ENCODE results near the gene VNN1. TPM values are rescaled to one million over a fixed set of nuclear protein-coding genes. Genes with fewer than 3 reads are reported as not detected.
"Not testable (repeated sequence)": the region's sequence is repeated elsewhere in the genome, so short reads cannot be mapped to it uniquely, and the experiment has no call there.

Gene VNN1
- total and polyA plus RNA-seq, 2 donors, result 0.33 to 2.2 TPM

- no peaks in the 10 kb centered on the region for H3K4me1 ChIP-seq (ENCODE audit: control insufficient read depth in 2 of 2, insufficient read depth in 2 of 2, low read length in 2 of 2)
- H3K4me3 ChIP-seq (ENCODE audit: low read length in 2 of 2), result no peak overlapping the region
- no peaks in the 10 kb centered on the region for H3K9me3 ChIP-seq (ENCODE audit: control insufficient read depth in 2 of 2, insufficient read depth in 1 of 2, low read length in 1 of 2)
- no peak for DNase-seq (ENCODE audit: low read depth in 6 of 9, low spot score in 9 of 9)
- H3K27me3 ChIP-seq (ENCODE audit: control insufficient read depth in 2 of 2, insufficient read depth in 1 of 2, low read length in 1 of 2), result no peaks in the 10 kb centered on the region
- WGBS, result 96% methylated on average over 3 of the region's 3 CpGs
- no peaks in the 10 kb centered on the region for H3K36me3 ChIP-seq (ENCODE audit: control insufficient read depth in 2 of 2, insufficient read depth in 2 of 2, low read length in 1 of 2)
- H3K27ac ChIP-seq (ENCODE audit: low read depth in 1 of 2, low read length in 1 of 2), result no peak overlapping the region
Observed at GRCh38 chr6:132708771-132709170, 5.1 kb downstream of the VNN1 start.

- Histone ChIP-seq H3K9me3 (ENCODE audit: control insufficient read depth in 2 of 2, insufficient read depth in 1 of 2, low read length in 1 of 2) (no peaks in the 10 kb centered on the region), H3K4me3 (ENCODE audit: low read length in 2 of 2) (no peak overlapping the region), H3K4me1 (ENCODE audit: control insufficient read depth in 2 of 2, insufficient read depth in 2 of 2, low read length in 2 of 2) (no peaks in the 10 kb centered on the region), H3K36me3 (ENCODE audit: control insufficient read depth in 2 of 2, insufficient read depth in 2 of 2, low read length in 1 of 2) (no peaks in the 10 kb centered on the region), H3K27me3 (ENCODE audit: control insufficient read depth in 2 of 2, insufficient read depth in 1 of 2, low read length in 1 of 2) (no peaks in the 10 kb centered on the region), H3K27ac (ENCODE audit: low read depth in 1 of 2, low read length in 1 of 2) (no peak overlapping the region)
- DNase-seq (ENCODE audit: low read depth in 6 of 9, low spot score in 9 of 9), result no peak
Observed at GRCh38 chr6:132708002-132708401, 5.9 kb downstream of the VNN1 start.

- H3K27ac ChIP-seq (ENCODE audit: low read depth in 1 of 2, low read length in 1 of 2); H3K36me3 ChIP-seq (ENCODE audit: control insufficient read depth in 2 of 2, insufficient read depth in 2 of 2, low read length in 1 of 2); H3K4me1 ChIP-seq (ENCODE audit: control insufficient read depth in 2 of 2, insufficient read depth in 2 of 2, low read length in 2 of 2); DNase-seq (ENCODE audit: low read depth in 6 of 9, low spot score in 9 of 9); H3K9me3 ChIP-seq (ENCODE audit: control insufficient read depth in 2 of 2, insufficient read depth in 1 of 2, low read length in 1 of 2); H3K4me3 ChIP-seq (ENCODE audit: low read length in 2 of 2); H3K27me3 ChIP-seq (ENCODE audit: control insufficient read depth in 2 of 2, insufficient read depth in 1 of 2, low read length in 1 of 2): not testable (repeated sequence)
- WGBS, result 95% methylated on average over 4 of the region's 4 CpGs
Observed at GRCh38 chr6:132706756-132707155, 7.1 kb downstream of the VNN1 start.

- Histone ChIP-seq H3K27me3 (ENCODE audit: control insufficient read depth in 2 of 2, insufficient read depth in 1 of 2, low read length in 1 of 2) (no peaks in the 10 kb centered on the region), H3K4me3 (ENCODE audit: low read length in 2 of 2) (no peak overlapping the region)
- DNase-seq (ENCODE audit: low read depth in 6 of 9, low spot score in 9 of 9), result no peak
Observed at GRCh38 chr6:132703936-132704335, 9.9 kb downstream of the VNN1 start.

GRCh38 chr6:132698608-132699007 lies 15.2 kb downstream of the VNN1 start:
- Histone ChIP-seq H3K4me1 (ENCODE audit: control insufficient read depth in 2 of 2, insufficient read depth in 2 of 2, low read length in 2 of 2) (no peaks in the 10 kb centered on the region), H3K36me3 (ENCODE audit: control insufficient read depth in 2 of 2, insufficient read depth in 2 of 2, low read length in 1 of 2) (no peaks in the 10 kb centered on the region), H3K4me3 (ENCODE audit: low read length in 2 of 2) (no peak overlapping the region), H3K27ac (ENCODE audit: low read depth in 1 of 2, low read length in 1 of 2) (no peak overlapping the region), H3K9me3 (ENCODE audit: control insufficient read depth in 2 of 2, insufficient read depth in 1 of 2, low read length in 1 of 2) (no peaks in the 10 kb centered on the region), H3K27me3 (ENCODE audit: control insufficient read depth in 2 of 2, insufficient read depth in 1 of 2, low read length in 1 of 2) (no peaks in the 10 kb centered on the region)
- WGBS, result 86% methylated on average over 1 of the region's 1 CpG
- no peak for DNase-seq (ENCODE audit: low read depth in 6 of 9, low spot score in 9 of 9)

More at GRCh38 chr6:132703936-132704335, 9.9 kb downstream of the VNN1 start:
- no peak overlapping the region for H3K27ac ChIP-seq (ENCODE audit: low read depth in 1 of 2, low read length in 1 of 2)
- no peaks in the 10 kb centered on the region for H3K4me1 ChIP-seq (ENCODE audit: control insufficient read depth in 2 of 2, insufficient read depth in 2 of 2, low read length in 2 of 2)
- H3K9me3 ChIP-seq (ENCODE audit: control insufficient read depth in 2 of 2, insufficient read depth in 1 of 2, low read length in 1 of 2), result no peaks in the 10 kb centered on the region
- no peaks in the 10 kb centered on the region for H3K36me3 ChIP-seq (ENCODE audit: control insufficient read depth in 2 of 2, insufficient read depth in 2 of 2, low read length in 1 of 2)

GRCh38 chr6:132695773-132696172 lies 18.1 kb downstream of the VNN1 start:
- H3K27me3 ChIP-seq (ENCODE audit: control insufficient read depth in 2 of 2, insufficient read depth in 1 of 2, low read length in 1 of 2), result no peaks in the 10 kb centered on the region
- 47% methylated on average over 1 of the region's 1 CpG for WGBS
- H3K27ac ChIP-seq (ENCODE audit: low read depth in 1 of 2, low read length in 1 of 2), result no peak overlapping the region
- no peaks in the 10 kb centered on the region for H3K4me1 ChIP-seq (ENCODE audit: control insufficient read depth in 2 of 2, insufficient read depth in 2 of 2, low read length in 2 of 2)
- no peak overlapping the region for H3K4me3 ChIP-seq (ENCODE audit: low read length in 2 of 2)
- no peaks in the 10 kb centered on the region for H3K9me3 ChIP-seq (ENCODE audit: control insufficient read depth in 2 of 2, insufficient read depth in 1 of 2, low read length in 1 of 2)
- no peak for DNase-seq (ENCODE audit: low read depth in 6 of 9, low spot score in 9 of 9)
- H3K36me3 ChIP-seq (ENCODE audit: control insufficient read depth in 2 of 2, insufficient read depth in 2 of 2, low read length in 1 of 2), result no peaks in the 10 kb centered on the region

GRCh38 chr6:132693478-132693877 lies 20.4 kb downstream of the VNN1 start:
- H3K27me3 ChIP-seq (ENCODE audit: control insufficient read depth in 2 of 2, insufficient read depth in 1 of 2, low read length in 1 of 2), result no peaks in the 10 kb centered on the region
- no peak overlapping the region for H3K4me3 ChIP-seq (ENCODE audit: low read length in 2 of 2)
- H3K4me1 ChIP-seq (ENCODE audit: control insufficient read depth in 2 of 2, insufficient read depth in 2 of 2, low read length in 2 of 2), result no peaks in the 10 kb centered on the region
- no peak overlapping the region for H3K27ac ChIP-seq (ENCODE audit: low read depth in 1 of 2, low read length in 1 of 2)
- no peaks in the 10 kb centered on the region for H3K36me3 ChIP-seq (ENCODE audit: control insufficient read depth in 2 of 2, insufficient read depth in 2 of 2, low read length in 1 of 2)
- no peaks in the 10 kb centered on the region for H3K9me3 ChIP-seq (ENCODE audit: control insufficient read depth in 2 of 2, insufficient read depth in 1 of 2, low read length in 1 of 2)
- WGBS, result 64% methylated on average over 3 of the region's 3 CpGs
- DNase-seq (ENCODE audit: low read depth in 6 of 9, low spot score in 9 of 9), result no peak

GRCh38 chr6:132690678-132691077 lies 23.2 kb downstream of the VNN1 start:
- H3K4me3 ChIP-seq (ENCODE audit: low read length in 2 of 2), result no peak overlapping the region
- no peaks in the 10 kb centered on the region for H3K27me3 ChIP-seq (ENCODE audit: control insufficient read depth in 2 of 2, insufficient read depth in 1 of 2, low read length in 1 of 2)
- H3K4me1 ChIP-seq (ENCODE audit: control insufficient read depth in 2 of 2, insufficient read depth in 2 of 2, low read length in 2 of 2), result no peaks in the 10 kb centered on the region
- no peaks in the 10 kb centered on the region for H3K36me3 ChIP-seq (ENCODE audit: control insufficient read depth in 2 of 2, insufficient read depth in 2 of 2, low read length in 1 of 2)
- H3K9me3 ChIP-seq (ENCODE audit: control insufficient read depth in 2 of 2, insufficient read depth in 1 of 2, low read length in 1 of 2), result no peaks in the 10 kb centered on the region
- H3K27ac ChIP-seq (ENCODE audit: low read depth in 1 of 2, low read length in 1 of 2), result no peak overlapping the region
- WGBS, result 97% methylated on average over 4 of the region's 4 CpGs
- no peak for DNase-seq (ENCODE audit: low read depth in 6 of 9, low spot score in 9 of 9)

GRCh38 chr6:132687306-132687705 lies 26.5 kb downstream of the VNN1 start:
- H3K27ac ChIP-seq (ENCODE audit: low read depth in 1 of 2, low read length in 1 of 2), result no peak overlapping the region
- no peaks in the 10 kb centered on the region for H3K4me1 ChIP-seq (ENCODE audit: control insufficient read depth in 2 of 2, insufficient read depth in 2 of 2, low read length in 2 of 2)
- no peaks in the 10 kb centered on the region for H3K36me3 ChIP-seq (ENCODE audit: control insufficient read depth in 2 of 2, insufficient read depth in 2 of 2, low read length in 1 of 2)
- H3K4me3 ChIP-seq (ENCODE audit: low read length in 2 of 2), result no peak overlapping the region
- no peaks in the 10 kb centered on the region for H3K9me3 ChIP-seq (ENCODE audit: control insufficient read depth in 2 of 2, insufficient read depth in 1 of 2, low read length in 1 of 2)
- no peak for DNase-seq (ENCODE audit: low read depth in 6 of 9, low spot score in 9 of 9)
- H3K27me3 ChIP-seq (ENCODE audit: control insufficient read depth in 2 of 2, insufficient read depth in 1 of 2, low read length in 1 of 2), result no peaks in the 10 kb centered on the region
- WGBS, result 94% methylated on average over 5 of the region's 5 CpGs

GRCh38 chr6:132686531-132686930 lies 27.3 kb downstream of the VNN1 start:
- DNase-seq (ENCODE audit: low read depth in 6 of 9, low spot score in 9 of 9), result no peak
- Histone ChIP-seq H3K36me3 (ENCODE audit: control insufficient read depth in 2 of 2, insufficient read depth in 2 of 2, low read length in 1 of 2) (no peaks in the 10 kb centered on the region), H3K4me1 (ENCODE audit: control insufficient read depth in 2 of 2, insufficient read depth in 2 of 2, low read length in 2 of 2) (no peaks in the 10 kb centered on the region), H3K9me3 (ENCODE audit: control insufficient read depth in 2 of 2, insufficient read depth in 1 of 2, low read length in 1 of 2) (no peaks in the 10 kb centered on the region), H3K4me3 (ENCODE audit: low read length in 2 of 2) (no peak overlapping the region), H3K27ac (ENCODE audit: low read depth in 1 of 2, low read length in 1 of 2) (no peak overlapping the region), H3K27me3 (ENCODE audit: control insufficient read depth in 2 of 2, insufficient read depth in 1 of 2, low read length in 1 of 2) (no peaks in the 10 kb centered on the region)
- 86% methylated on average over 3 of the region's 3 CpGs for WGBS

Measured in thymus (tissue), 11 donors.